ENCODE results near the gene RAB30. TPM values are rescaled to one million over a fixed set of nuclear protein-coding genes. Genes with fewer than 3 reads are reported as not detected.
A peak's percentile ranks its signal among the peaks of the same experiment; 100 is the strongest.

RAB30 gene
- total RNA-seq, 2 experiments from 2014 or later, result 9.8 to 10.9 TPM

DNA sequence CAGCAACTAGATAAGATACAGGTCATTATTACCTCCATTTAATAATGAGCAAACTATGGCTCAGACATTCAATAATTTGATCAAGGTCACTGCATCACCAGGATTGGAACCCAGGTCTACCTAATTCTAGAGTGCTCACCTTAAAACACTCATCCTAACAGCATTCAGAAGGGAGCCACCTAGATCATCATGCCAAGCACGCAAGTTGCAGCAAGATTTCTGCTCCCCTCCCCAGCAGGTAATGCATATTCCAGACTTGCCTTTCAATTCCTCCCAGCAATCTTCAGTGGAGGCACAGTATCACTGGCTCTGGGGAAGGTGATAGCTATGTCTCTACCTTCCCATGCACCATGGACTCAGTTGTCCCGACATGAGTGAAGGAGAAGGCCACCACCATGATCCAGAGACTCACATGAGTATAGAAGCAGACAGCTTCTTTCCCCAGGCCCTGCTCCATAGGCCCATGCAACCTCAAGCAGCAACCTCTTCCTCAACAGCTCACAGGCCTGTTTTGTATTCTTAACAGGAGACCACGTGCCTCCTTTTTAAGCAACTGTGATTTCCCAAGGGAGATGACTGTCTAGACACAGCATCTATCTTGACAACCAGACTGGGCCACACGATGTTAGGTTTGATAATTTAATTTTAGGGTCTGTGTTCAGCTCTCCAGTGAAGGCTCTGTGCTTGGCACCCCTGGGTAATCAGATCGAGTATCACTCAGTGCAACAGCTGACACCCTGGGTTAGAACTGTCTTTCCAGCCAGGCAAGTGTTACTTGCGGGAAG lies 36.4 kb downstream of the RAB30 start:
- DNase-seq (no peak), ATAC-seq (peak; percentile 39)
- peaks cover 46% of the 10 kb centered on the region for H3K4me1 Mint-ChIP-seq (ENCODE audit: low read depth)
- H3K4me3 Mint-ChIP-seq, result no peak overlapping the region
- H3K36me3 Mint-ChIP-seq (ENCODE audit: low read depth), result peaks cover 18% of the 10 kb centered on the region
- H3K27me3 Mint-ChIP-seq, result no peaks in the 10 kb centered on the region
- H3K9me3 Mint-ChIP-seq, result peaks cover 6% of the 10 kb centered on the region
- H3K27ac Mint-ChIP-seq, result no peak overlapping the region
- ChIA-PET CTCF (interaction anchor here (1.2 to 2.8 kb wide), 3 partner anchors 10 to 16 kb away, joined by 3 to 8 read pairs (median 6); no protein-coding TSS in a partner anchor), POLR2A (interaction anchor here (0.7 kb wide), 1 partner anchor 34 kb away, joined by 4 read pairs; no protein-coding TSS in a partner anchor)
- TF ChIP-seq, protein P1, sequence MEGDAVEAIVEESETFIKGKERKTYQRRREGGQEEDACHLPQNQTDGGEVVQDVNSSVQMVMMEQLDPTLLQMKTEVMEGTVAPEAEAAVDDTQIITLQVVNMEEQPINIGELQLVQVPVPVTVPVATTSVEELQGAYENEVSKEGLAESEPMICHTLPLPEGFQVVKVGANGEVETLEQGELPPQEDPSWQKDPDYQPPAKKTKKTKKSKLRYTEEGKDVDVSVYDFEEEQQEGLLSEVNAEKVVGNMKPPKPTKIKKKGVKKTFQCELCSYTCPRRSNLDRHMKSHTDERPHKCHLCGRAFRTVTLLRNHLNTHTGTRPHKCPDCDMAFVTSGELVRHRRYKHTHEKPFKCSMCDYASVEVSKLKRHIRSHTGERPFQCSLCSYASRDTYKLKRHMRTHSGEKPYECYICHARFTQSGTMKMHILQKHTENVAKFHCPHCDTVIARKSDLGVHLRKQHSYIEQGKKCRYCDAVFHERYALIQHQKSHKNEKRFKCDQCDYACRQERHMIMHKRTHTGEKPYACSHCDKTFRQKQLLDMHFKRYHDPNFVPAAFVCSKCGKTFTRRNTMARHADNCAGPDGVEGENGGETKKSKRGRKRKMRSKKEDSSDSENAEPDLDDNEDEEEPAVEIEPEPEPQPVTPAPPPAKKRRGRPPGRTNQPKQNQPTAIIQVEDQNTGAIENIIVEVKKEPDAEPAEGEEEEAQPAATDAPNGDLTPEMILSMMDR (IDR thresholded peaks at IDR 0.05), result no peak
- intact Hi-C loops (cut with micrococcal nuclease), result no loop called here

DNA sequence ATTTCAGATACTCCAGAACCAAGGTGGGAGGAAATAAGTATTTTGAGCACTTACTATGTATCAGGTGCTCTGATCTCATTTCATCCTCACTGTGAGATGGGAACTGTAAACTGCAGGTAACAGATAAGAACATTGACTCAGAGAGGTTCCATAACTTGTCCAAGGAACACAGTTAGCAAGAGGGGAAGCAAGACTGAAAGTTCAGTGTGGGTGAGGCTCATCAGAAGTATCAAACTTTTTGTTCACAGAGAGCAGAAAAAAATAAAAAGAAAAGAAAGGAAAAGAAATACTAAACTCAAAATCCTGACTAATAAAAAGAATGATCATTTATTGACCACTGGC lies 37.1 kb downstream of the RAB30 start:
- CTCF ChIA-PET, result interaction anchor here (0.8 to 2.8 kb wide), 4 partner anchors 10 to 30 kb away, joined by 3 to 8 read pairs (median 4); no protein-coding TSS in a partner anchor
- Mint-ChIP-seq H3K27me3 (no peaks in the 10 kb centered on the region), H3K27ac (peak overlapping the region; percentile 26), H3K9me3 (peaks cover 2% of the 10 kb centered on the region), H3K4me1 (ENCODE audit: low read depth) (peaks cover 41% of the 10 kb centered on the region), H3K36me3 (ENCODE audit: low read depth) (peaks cover 14% of the 10 kb centered on the region), H3K4me3 (no peak overlapping the region)
- no peak for DNase-seq
- POLR2A ChIA-PET, result interaction anchor here (0.7 to 1.2 kb wide), 2 partner anchors 35 to 37 kb away, joined by 3 to 4 read pairs; partner anchors contain the start of gene RAB30
- no peak for ATAC-seq
- TF ChIP-seq, protein P1 (IDR thresholded peaks at IDR 0.05), result no peak
- intact Hi-C loops (cut with micrococcal nuclease), result no loop called here

DNA sequence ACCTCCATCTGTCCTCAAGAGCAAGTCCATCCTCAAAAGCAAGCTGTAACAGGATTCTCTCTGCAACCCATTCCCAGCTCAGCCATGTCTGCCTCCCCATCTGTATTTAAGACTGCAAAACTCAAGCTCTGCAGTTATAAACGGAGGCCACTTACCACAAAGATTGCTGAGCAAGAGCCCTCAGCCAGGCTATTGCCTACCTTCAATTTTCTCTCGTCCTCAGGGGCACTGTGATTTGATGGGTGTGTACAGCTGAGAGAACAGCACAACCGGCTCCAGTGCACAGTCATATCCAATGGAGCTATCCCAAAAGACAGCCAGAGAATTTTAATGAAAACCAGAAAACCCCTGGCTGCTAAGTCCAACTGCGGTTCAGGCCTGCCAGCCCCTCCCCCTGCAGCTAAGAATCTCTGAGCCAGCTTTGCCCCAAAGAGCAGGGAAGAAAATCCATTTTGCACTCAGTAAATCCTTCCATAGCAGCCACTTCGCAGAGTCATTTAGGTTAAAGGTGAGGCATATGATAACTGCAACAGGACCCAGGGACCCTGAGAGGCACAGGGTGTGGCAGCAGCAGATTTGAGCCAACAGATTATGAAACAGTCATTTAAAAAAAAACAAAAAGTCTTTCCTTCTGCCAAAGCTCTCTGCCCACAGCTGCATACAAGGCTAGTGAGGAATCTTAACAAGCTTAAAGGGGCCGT lies 37.6 kb downstream of the RAB30 start:
- no peak for DNase-seq
- POLR2A ChIA-PET, result interaction anchor here (0.7 to 1.4 kb wide), 3 partner anchors 9 to 38 kb away, joined by 3 to 4 read pairs (median 4); partner anchors contain the start of gene RAB30
- Mint-ChIP-seq H3K27me3 (no peaks in the 10 kb centered on the region), H3K9me3 (no peaks in the 10 kb centered on the region), H3K36me3 (ENCODE audit: low read depth) (peaks cover 13% of the 10 kb centered on the region), H3K4me3 (no peak overlapping the region), H3K4me1 (ENCODE audit: low read depth) (peaks cover 36% of the 10 kb centered on the region), H3K27ac (peak overlapping the region; percentile 26)
- peak; percentile 47 for ATAC-seq
- TF ChIP-seq, protein P1 (IDR thresholded peaks at IDR 0.05), result no peak
- CTCF ChIA-PET, result interaction anchor here (0.6 to 2.8 kb wide), 7 partner anchors 9 to 167 kb away, joined by 3 to 8 read pairs (median 3); partner anchors contain the start of gene RAB30
- intact Hi-C loops (cut with micrococcal nuclease), result no loop called here

DNA sequence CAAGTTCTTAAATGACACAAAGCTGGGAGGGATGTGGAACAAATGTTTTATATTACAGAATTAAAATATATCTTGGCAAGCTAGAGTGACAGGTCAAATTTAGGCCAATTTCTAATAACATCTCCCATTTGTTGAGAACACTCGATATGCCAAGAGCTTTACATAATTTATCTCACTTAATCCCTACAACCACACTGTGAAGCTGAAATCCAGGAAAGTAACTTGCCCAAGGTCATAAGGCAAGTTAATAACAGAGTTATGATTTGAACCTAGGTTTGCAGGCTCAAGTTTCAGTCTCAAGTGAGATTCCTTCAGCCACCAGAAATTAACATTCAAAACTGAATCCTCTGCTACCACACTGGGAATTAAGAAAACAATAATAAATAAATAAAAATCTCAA lies 38.3 kb downstream of the RAB30 start:
- Mint-ChIP-seq H3K36me3 (ENCODE audit: low read depth) (peaks cover 13% of the 10 kb centered on the region), H3K27me3 (no peaks in the 10 kb centered on the region), H3K4me1 (ENCODE audit: low read depth) (peaks cover 38% of the 10 kb centered on the region), H3K4me3 (no peak overlapping the region), H3K27ac (no peak overlapping the region), H3K9me3 (no peaks in the 10 kb centered on the region)
- intact Hi-C loops (cut with micrococcal nuclease), result no loop called here
- DNase-seq, result no peak
- TF ChIP-seq, protein P1 (IDR thresholded peaks at IDR 0.05), result no peak
- POLR2A ChIA-PET, result interaction anchor here (1.2 to 1.4 kb wide), 2 partner anchors 9 to 39 kb away, joined by 3 to 4 read pairs; partner anchors contain the start of gene RAB30
- no peak for ATAC-seq
- CTCF ChIA-PET, result interaction anchor here (1.0 to 2.8 kb wide), 5 partner anchors 9 to 166 kb away, joined by 3 to 8 read pairs (median 3); no protein-coding TSS in a partner anchor

Data from activated CD8-positive, alpha-beta T cell treated with anti-CD3 and anti-CD28 coated beads for 36 hours (primary cell).